T-helper 17 cell (primary cell): ENCODE data around the gene TBX10. TPM values are rescaled to one million over a fixed set of nuclear protein-coding genes. Genes with fewer than 3 reads are reported as not detected.
A peak's percentile ranks its signal among the peaks of the same experiment; 100 is the strongest.
"Not testable (repeated sequence)": the region's sequence is repeated elsewhere in the genome, so short reads cannot be mapped to it uniquely, and the experiment has no call there.

ENCODE experiments used
- ATAC-seq: fragments of 150-1000 bp; cut with Tn5 transposase; 2 replicates; pipeline ENCODE4 v1.10.0; 2021; ENCODE audit warnings: mild to moderate bottlenecking, moderate library complexity
- DNase-seq, 3 donors: peaks; one replicate each; pipeline versions ENCODE4 v3.0.0 to v3.0.0-alpha.2; 2020 to 2021
- H3K9me3 ChIP-seq: one replicate; pipeline ENCODE4 v1.7.0; 2013; ENCODE audit warnings: low read length, mild to moderate bottlenecking; ENCODE audit not compliant: control insufficient read depth, poor library complexity, severe bottlenecking
- H3K27ac Mint-ChIP-seq: one replicate; pipeline ENCODE4 v1.8.0; 2022; ENCODE audit warnings: mild to moderate bottlenecking, moderate library complexity, mixed read lengths
- H3K27me3 Mint-ChIP-seq: one replicate; pipeline ENCODE4 v1.8.0; 2022; ENCODE audit warnings: mixed read lengths
- H3K36me3 Mint-ChIP-seq: one replicate; pipeline ENCODE4 v1.8.0; 2022; ENCODE audit warnings: low read depth, mixed read lengths
- H3K4me1 Mint-ChIP-seq: one replicate; pipeline ENCODE4 v1.8.0; 2022; ENCODE audit warnings: mild to moderate bottlenecking, mixed read lengths
- H3K4me3 Mint-ChIP-seq: one replicate; pipeline ENCODE4 v1.8.0; 2022; ENCODE audit warnings: mild to moderate bottlenecking, moderate library complexity, mixed read lengths
- total RNA-seq, 4 donors: library from RNA in 2 of 4; stranded (reverse) in 2 of 4; gene quantifications; one replicate each; pipeline ENCODE4 v1.2.3 and lab custom pipeline; 2022 to 2026

Gene TBX10
- total RNA-seq, 2 donors from 2014 or later: not detected

- not testable (repeated sequence) for ATAC-seq, H3K27me3 Mint-ChIP-seq, H3K36me3 Mint-ChIP-seq, H3K4me3 Mint-ChIP-seq, H3K27ac Mint-ChIP-seq, DNase-seq, H3K4me1 Mint-ChIP-seq, H3K9me3 ChIP-seq
These were observed 20.1 kb upstream of the TBX10 start for GRCh38 chr11:67659651-67660165.

DNA sequence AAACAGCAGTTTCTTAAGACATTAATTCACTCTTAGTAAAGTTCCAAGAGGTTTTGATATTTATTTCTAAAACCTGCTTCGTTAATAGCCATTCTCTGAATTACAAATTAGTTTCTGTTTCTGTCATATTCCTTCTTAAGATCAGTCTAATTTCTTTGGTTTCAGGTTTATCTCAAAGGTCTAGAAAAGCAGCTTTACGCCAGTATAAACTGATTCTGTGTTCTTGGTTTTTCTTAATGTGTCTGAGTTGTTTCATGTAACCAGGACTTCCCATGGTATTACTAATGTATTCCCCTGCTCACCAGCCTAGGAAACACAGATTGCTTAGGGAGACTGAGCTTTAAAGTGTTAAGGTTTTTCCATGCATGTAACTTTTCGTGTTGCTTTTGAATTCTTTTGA is 17.7 kb upstream of the TBX10 start:
- Mint-ChIP-seq H3K4me3 (no peak overlapping the region), H3K27ac (no peak overlapping the region)

DNA sequence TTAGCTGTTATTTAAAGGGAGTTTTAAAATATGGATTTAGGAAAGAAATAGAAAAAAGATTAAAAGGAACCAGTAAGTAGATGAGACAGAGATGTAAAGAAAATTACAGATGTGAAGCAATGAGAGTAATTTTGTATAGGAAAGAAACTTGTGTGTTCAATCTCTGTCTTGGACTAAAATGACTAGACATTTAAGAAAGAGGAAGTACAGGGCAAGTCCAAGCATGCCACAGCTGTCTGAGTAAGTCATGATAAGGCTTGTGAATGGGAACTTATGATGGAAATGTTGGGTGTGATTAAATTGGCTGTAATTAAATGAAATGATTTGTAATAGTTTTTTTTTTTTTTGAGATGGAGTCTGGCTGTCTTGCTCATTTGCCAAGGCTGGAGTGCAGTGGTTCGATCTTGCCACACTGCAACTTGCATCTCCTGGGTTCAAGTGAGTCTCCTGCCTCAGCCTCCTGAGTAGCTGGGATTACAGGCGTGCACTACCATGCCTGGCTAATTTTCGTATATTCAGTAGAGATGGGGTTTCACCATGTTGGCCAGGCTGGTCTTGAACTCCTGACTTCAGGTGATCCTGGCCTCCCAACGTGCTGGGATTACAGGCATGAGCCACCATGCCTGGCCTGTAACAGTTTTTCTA is 16.8 kb upstream of the TBX10 start:
- ATAC-seq: no peak
- Mint-ChIP-seq H3K27me3 (no peaks in the 10 kb centered on the region), H3K4me3 (no peak overlapping the region), H3K4me1 (peaks cover 8% of the 10 kb centered on the region), H3K27ac (no peak overlapping the region), H3K36me3 (no peaks in the 10 kb centered on the region)
- DNase-seq: no peak
- no peaks in the 10 kb centered on the region for H3K9me3 ChIP-seq

More for the DNA sequence above, 17.7 kb upstream of the TBX10 start:
- ATAC-seq: no peak
- H3K9me3 ChIP-seq: no peaks in the 10 kb centered on the region
- DNase-seq: no peak
- H3K4me1 Mint-ChIP-seq: peaks cover 8% of the 10 kb centered on the region
- no peaks in the 10 kb centered on the region for H3K27me3 Mint-ChIP-seq
- H3K36me3 Mint-ChIP-seq: no peaks in the 10 kb centered on the region

- H3K4me3 Mint-ChIP-seq: no peak overlapping the region
- H3K36me3 Mint-ChIP-seq: no peaks in the 10 kb centered on the region
- ATAC-seq (no peak), DNase-seq (no peak)
- no peak overlapping the region for H3K27ac Mint-ChIP-seq
- no peaks in the 10 kb centered on the region for H3K27me3 Mint-ChIP-seq
- H3K4me1 Mint-ChIP-seq: peaks cover 11% of the 10 kb centered on the region
- H3K9me3 ChIP-seq: no peaks in the 10 kb centered on the region
These were observed 14.7 kb upstream of the TBX10 start for GRCh38 chr11:67654225-67654624.

DNA sequence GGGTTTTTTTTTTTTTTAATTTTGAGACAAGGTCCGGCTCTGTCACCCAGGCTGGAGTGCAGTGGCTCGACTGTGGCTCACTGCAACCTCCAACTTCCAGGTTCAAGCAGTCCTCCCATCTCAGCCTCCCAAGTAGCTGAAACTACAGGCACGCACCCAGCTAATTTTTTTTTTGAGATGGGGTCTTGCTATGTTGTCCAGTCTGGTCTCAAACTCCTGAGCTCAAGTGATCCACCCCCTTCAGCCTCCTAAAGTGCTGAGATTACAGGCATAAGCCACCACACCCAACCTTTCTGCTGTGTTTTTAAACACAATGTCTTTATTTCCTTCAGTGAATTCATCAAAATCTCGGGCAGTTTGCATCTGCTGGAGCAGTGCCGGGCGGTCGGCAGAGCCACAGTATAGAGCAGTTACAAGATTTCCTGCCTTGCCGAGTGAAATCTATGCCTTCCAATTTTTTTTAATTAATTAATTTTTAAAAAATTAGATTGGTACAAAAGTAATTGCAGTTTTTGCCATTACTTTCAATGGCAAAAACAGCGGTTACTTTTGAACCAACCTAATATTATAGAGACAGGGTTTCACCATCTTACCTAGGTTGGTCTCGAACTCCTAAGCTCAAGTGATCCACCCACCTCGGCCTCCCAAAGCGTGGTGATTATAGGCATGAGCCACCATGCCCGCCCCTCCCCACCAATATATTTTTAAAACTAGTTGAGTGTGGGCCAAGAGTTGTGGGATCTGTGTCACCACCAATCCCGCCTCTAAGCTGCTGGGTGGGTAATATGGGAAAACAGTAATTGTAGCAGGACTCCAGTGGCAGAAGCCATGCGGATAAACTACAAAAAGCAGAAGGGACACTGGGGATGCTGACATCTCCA is 13.6 kb upstream of the TBX10 start:
- no peaks in the 10 kb centered on the region for H3K36me3 Mint-ChIP-seq
- no peaks in the 10 kb centered on the region for H3K9me3 ChIP-seq
- H3K27me3 Mint-ChIP-seq: no peaks in the 10 kb centered on the region
- no peak overlapping the region for H3K4me3 Mint-ChIP-seq
- peaks cover 8% of the 10 kb centered on the region for H3K4me1 Mint-ChIP-seq
- H3K27ac Mint-ChIP-seq: no peak overlapping the region
- DNase-seq: no peak
- ATAC-seq: no peak

DNA sequence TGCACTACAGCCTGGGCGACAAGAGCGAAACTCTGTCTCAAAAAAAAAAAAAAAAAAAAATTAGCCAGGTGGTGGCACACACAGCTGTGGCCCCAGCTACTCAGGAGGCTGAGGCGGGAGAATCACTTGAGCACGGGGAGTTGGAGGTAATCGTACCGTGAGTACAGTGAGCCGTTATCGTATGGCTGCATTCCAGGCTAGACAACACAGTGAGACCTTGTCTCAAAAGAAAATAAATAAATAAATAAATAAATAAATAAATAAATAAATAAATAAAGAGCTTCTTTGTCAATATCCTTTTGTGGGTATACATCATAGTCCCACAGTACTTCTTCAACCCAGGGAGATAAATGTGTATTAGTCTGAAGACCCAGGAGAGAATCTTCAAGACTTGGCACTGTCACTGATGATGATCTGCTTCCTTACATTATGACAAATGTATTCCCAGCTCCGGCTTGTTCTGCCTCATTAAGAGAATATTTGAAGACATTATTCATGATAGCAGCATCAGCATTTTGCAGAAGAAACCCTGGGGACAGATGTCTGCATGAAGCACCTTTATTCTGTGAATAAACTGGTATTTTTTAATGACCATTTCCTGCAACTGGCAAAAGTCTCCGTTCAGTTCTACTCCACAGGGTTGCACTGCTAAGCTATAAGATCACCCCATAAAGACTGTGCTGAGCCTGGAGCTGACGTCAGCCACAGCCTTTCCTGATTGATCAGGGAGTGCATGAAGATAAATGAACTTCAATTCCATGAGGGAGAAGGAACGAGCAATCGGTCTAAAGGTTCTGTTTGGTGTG is 12.6 kb upstream of the TBX10 start:
- Mint-ChIP-seq H3K4me3 (no peak overlapping the region), H3K27me3 (no peaks in the 10 kb centered on the region), H3K4me1 (peaks cover 5% of the 10 kb centered on the region), H3K27ac (no peak overlapping the region), H3K36me3 (no peaks in the 10 kb centered on the region)
- no peaks in the 10 kb centered on the region for H3K9me3 ChIP-seq
- DNase-seq (no peak), ATAC-seq (no peak)

DNA sequence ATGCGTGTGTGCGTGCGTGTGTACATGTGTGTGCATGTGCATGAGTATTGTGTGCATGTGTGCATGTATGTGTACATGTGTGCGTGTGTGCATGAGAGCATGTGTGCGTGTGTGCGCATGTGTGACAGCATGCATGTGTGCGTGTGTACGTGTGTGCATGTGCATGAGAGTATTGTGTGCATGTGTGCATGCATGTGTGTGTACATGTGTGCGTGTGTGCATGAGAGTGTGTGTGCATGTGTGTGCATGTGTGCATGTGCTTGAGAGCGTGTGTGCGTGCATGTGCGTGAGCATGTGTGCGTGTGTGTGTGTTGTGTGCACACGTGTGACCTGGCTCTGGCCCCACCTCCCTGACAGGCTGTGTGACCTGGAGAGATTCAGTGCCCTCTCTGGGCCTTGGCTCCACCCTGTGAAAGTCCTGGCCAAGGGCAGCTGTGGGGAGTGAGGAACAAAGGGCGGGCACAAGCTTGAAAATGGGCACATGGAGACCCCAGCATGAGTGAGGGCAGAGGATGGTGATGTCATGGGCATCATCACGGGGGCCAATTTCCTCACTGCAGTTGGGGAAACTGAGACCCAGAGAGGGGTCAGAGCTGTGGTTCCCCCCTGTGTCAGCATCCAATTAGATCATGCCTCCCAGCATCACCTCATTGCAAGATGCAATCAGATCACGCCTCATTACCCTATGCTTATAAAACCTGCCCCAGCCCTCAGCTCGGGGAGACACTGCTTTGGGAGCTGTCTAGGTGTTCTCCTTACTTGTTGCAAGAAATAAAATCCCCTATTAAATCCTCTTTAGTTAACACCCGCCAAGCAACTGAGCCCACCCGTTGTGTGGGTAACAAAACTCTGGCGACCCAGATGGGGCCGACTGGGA is 10.3 kb upstream of the TBX10 start:
- no peaks in the 10 kb centered on the region for H3K9me3 ChIP-seq
- Mint-ChIP-seq H3K36me3 (no peaks in the 10 kb centered on the region), H3K4me1 (peaks cover 13% of the 10 kb centered on the region), H3K27ac (peak overlapping the region; percentile 81), H3K27me3 (no peaks in the 10 kb centered on the region), H3K4me3 (peak overlapping the region; percentile 90)
- ATAC-seq (peak; percentile 4), DNase-seq (no peak)

GRCh38 chr11:67648796-67649613 is 9.4 kb upstream of the TBX10 start:
- H3K9me3 ChIP-seq: no peaks in the 10 kb centered on the region
- H3K4me3 Mint-ChIP-seq: no peak overlapping the region
- H3K36me3 Mint-ChIP-seq: no peaks in the 10 kb centered on the region
- peaks cover 13% of the 10 kb centered on the region for H3K4me1 Mint-ChIP-seq
- ATAC-seq: no peak
- DNase-seq: no peak
- H3K27ac Mint-ChIP-seq: no peak overlapping the region
- H3K27me3 Mint-ChIP-seq: no peaks in the 10 kb centered on the region

GRCh38 chr11:67648140-67648795 is 8.7 kb upstream of the TBX10 start:
- H3K27me3 Mint-ChIP-seq: no peaks in the 10 kb centered on the region
- H3K4me3 Mint-ChIP-seq: no peak overlapping the region
- DNase-seq (peak in 1 of 3 donors; percentile 34), ATAC-seq (peak; percentile 86)
- no peaks in the 10 kb centered on the region for H3K9me3 ChIP-seq
- H3K36me3 Mint-ChIP-seq: no peaks in the 10 kb centered on the region
- H3K27ac Mint-ChIP-seq: no peak overlapping the region
- H3K4me1 Mint-ChIP-seq: peaks cover 13% of the 10 kb centered on the region

- H3K4me3 Mint-ChIP-seq: no peak overlapping the region
- no peaks in the 10 kb centered on the region for H3K27me3 Mint-ChIP-seq
These were observed 7.9 kb upstream of the TBX10 start for GRCh38 chr11:67647471-67647870.

GRCh38 chr11:67646535-67647336 is 7.2 kb upstream of the TBX10 start:
- H3K9me3 ChIP-seq: no peaks in the 10 kb centered on the region
- H3K4me3 Mint-ChIP-seq: peak overlapping the region; percentile 69
- ATAC-seq (peak; percentile 46), DNase-seq (no peak)
- H3K27me3 Mint-ChIP-seq: no peaks in the 10 kb centered on the region
- H3K36me3 Mint-ChIP-seq: no peaks in the 10 kb centered on the region
- peaks cover 13% of the 10 kb centered on the region for H3K4me1 Mint-ChIP-seq
- peak overlapping the region; percentile 59 for H3K27ac Mint-ChIP-seq

More at GRCh38 chr11:67647471-67647870, 7.9 kb upstream of the TBX10 start:
- DNase-seq (no peak), ATAC-seq (no peak)
- Mint-ChIP-seq H3K36me3 (no peaks in the 10 kb centered on the region), H3K27ac (no peak overlapping the region), H3K4me1 (peaks cover 13% of the 10 kb centered on the region)
- no peaks in the 10 kb centered on the region for H3K9me3 ChIP-seq
